ENCODE measurements around the gene TULP4.
"Not testable (repeated sequence)": the region's sequence is repeated elsewhere in the genome, so short reads cannot be mapped to it uniquely, and the experiment has no call there.

Gene TULP4

DNA sequence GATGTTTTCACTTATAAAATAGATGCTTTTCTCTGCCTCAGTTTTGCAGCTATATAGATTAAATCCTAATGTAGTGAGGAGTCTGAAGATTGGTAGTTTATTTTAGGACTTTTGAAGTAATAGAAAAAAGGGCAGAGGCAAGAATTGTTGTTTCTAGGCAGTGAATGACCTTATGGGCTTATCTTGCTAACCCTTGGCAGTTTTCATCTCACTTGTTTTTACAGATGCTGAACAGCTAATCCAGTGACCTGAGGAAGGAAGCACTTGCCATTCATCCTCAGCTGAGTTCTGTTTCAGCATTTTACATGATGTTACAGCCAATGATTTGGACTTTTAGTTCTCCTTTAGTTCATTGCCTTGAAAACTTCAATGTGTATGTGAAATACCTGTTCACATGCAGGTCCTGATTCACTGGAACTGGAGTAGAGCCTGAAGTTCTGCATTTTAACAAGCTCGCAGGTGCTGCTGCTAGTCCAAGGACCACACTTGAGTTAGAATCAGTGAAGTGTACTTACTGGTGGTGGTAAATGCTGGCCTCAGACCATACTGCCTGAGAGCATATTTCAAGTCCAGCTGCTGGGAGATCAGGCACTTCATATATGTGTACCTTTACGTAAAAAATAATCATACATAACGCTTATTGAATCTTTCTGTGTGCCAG is 86.9 kb downstream of the TULP4 start:
- no peak for DNase-seq

- no peak for DNase-seq
Measured at GRCh38 chr6:158402184-158402583, 89.9 kb downstream of the TULP4 start.

DNA sequence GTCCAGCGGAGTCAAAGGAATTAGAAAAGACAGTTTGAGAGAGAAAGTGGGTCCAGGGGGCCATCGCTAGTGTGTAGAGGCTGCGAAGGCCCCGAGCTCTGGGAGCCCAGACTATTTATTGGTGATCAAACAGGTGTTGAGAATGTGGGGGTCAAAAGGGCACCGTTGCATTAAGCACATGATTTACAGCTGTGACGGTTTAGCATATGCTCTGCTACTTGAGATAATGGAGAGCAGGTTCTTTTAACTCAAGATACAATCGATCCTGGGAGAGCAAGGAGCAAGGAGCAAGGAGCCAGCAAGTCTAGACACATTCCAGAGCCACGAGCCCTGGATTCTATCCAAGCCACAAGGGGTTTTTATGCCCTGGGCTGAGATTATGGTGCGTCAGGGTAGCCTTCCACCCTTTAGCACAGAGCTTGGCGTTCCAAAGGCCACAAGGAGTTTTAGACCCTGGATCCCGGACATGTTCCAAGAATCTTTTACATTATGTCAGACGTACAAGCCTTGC is 93.1 kb downstream of the TULP4 start:
- DNase-seq = not testable (repeated sequence)

- DNase-seq = no peak
Measured at GRCh38 chr6:158405933-158406332, 93.7 kb downstream of the TULP4 start.

DNA sequence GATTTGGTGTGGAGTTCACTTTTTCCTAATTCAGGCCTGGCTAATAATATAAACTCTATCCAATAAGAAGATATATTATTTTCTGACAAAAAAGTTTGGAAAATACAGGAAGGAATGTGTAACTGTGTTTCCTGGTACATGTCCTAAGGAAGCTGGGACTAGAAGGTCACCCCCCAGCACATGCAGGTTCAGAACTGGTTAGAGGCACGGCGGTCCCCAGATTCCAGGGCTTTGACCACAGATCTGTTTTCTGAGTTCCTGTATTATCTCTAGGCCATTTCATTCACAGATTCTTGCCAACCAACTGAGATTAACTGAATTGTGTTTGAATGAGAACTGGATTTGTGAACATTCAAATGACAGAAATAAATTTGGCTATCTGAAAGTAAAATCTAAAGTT is 94.5 kb downstream of the TULP4 start:
- no peak for DNase-seq

- DNase-seq = no peak
Measured at GRCh38 chr6:158408013-158408412, 95.7 kb downstream of the TULP4 start.

GRCh38 chr6:158408552-158409130 is 96.4 kb downstream of the TULP4 start:
- no peak for DNase-seq

DNA sequence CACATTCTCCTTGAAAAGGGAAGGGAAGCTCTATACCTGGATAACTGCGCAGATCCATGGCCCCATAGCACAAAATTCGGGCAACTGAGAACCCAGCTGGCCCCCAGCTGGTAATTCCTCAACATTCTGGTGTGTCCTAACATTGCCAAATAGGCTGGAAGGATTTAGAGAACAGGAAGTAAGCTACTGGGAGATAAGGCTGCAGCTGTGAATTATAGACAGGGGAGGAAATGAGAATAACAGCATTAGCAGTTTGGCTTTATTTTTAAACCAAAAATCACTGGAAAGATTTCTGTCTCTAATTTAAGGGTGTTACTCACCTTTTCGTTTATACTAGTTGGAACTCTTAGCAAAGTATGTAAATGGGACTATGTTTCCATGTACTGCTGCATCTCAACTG is 97.2 kb downstream of the TULP4 start:
- no peak for DNase-seq

GRCh38 chr6:158410784-158411183 is 98.5 kb downstream of the TULP4 start:
- no peak for DNase-seq

- DNase-seq = no peak
Measured at GRCh38 chr6:158411998-158412397, 99.7 kb downstream of the TULP4 start.

DNA sequence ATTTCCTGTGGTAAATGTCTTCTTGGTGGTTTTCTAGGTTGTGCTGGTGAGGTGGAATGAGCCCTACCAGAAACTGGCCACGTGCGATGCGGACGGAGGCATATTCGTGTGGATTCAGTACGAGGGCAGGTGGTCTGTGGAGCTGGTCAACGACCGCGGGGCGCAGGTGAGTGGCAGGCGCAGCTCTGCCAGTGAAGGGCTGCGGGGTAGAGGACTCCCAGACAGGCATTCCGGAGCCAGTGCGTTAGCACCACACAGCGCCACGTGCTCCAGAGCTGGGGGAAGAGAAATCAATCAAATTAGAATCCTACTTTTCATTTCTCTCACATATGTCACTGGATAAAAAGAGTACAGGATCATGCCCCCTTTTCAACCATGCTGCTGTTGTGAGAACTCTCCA is 100.8 kb downstream of the TULP4 start:
- DNase-seq = no peak

DNA sequence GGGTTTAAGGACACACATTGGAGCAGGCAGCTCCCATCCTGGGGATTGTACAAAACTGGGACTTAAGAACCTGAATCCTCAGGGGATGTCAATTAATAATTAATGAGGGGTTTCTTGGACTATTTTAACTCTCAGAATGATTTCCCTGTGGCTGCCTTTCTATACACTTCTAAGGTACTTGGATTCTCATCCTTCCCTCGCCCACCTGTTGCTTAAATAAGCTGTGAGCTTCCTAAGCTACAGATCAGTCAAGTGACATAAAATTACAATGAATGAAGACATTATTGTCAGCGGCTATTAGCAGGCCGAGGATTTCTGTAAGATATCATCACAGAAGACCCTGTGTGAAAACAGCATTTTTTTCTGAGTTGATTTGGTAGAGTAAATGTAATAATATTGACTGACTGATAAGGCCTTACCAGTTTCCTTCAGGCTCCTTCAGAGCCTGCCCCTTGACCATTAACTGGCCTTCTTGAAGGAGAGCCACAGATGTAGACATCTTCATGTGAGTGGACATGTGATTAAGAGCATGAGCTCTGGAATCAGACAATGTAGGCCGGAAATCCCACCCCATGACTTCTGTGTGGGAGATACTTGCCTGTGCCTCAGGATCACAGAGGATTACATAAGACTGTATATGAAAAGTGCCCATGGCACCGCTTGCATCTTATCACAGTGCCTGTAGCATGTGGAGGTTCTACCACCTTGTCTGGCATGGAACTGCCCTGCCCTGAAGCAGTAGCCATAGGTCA is 101.7 kb downstream of the TULP4 start:
- DNase-seq = no peak

DNA sequence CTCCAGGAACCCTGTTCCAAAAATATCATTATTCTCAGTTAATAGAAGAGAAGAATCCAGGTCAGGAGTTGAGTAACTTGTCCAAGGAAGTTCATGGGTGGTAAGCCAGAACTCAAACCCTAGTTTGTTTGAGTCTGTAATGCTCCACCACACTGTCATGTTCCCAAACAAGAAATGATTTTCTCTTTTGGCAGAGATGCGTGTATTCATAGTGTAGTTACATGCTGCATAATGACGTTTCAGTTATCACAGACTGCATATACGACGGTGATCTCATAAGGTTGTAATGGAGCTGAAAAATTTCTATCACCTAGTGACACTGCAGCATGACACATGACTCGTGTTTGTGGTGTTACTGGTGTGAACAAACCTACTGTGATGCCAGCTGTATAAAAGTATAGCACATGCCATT is 102.6 kb downstream of the TULP4 start:
- no peak for DNase-seq

GRCh38 chr6:158415666-158416065 is 103.4 kb downstream of the TULP4 start:
- DNase-seq = no peak

DNA sequence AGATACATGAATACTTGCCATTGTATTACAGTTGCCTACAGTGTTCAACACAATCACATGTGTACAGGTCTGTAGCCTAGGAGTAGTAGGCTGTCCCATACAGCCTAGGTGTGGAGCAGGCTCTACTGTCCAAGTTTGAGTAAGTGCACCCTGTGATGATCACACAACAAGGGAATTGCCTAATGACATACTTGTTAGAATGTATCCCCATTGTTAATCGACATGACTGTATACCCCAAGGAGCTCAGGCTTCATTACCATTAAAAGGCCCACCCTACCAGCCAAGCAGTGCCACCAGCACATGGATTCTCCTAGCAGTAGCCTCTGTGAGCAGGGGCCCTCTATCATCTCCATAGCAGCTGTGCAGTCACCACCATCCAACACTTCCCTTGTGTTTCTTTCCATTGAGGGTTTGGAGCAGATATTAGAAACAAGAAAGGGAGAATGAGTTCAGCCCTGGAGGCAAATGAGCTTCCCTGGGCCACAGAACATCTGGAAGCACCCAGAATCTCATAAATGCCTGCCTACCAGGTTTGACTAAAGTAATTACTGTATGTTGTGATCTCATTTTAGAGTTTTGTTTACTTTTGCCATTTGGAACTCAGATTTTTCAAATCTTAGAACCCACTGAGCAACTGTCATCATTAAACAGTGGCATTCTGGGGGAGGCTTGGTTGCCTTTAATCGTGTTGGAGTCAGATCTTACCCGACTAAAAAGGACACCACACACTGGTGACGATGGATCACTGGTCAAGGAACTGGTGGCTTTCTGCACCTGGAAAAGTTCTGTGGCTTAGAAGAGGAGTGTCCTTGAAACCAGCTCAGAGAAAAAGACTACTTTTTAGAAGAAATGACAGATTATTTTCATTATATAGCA is 104.9 kb downstream of the TULP4 start:
- DNase-seq = no peak

DNA sequence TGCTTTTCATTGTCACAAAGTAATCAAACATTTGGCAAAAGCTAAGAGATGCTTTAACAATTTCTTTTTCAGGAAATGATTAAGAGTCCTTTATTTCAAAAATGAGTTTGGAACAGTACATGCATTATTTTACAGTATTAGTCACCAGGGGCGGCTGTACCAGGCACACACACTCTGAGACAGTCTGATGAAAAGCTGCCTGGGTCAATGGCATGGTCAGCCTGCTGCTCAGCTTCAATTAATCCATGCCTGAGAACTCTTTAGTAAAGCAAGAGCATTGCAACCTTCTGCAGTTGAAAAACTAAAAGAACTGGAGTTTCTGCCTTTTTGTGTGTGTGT is 105.5 kb downstream of the TULP4 start:
- DNase-seq = no peak

DNA sequence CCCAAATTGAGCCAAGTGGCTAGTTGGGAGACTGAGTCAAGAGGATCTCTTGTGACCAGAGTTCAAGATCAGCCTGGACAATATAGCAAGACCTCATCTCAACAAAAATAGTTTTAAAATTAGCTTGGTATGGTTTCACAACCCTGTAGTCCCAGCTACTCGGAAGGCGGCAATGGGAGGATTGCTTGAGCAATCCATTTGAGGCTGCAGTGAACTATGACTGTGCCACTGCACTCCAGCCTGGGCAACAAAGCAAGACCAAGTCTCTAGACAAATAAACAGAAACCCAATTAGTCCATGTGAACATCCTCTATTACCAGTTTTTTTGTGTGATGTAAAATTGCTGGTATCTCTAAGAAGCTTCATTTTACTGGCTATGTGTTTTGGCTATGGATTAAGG is 106.2 kb downstream of the TULP4 start:
- DNase-seq = no peak

DNA sequence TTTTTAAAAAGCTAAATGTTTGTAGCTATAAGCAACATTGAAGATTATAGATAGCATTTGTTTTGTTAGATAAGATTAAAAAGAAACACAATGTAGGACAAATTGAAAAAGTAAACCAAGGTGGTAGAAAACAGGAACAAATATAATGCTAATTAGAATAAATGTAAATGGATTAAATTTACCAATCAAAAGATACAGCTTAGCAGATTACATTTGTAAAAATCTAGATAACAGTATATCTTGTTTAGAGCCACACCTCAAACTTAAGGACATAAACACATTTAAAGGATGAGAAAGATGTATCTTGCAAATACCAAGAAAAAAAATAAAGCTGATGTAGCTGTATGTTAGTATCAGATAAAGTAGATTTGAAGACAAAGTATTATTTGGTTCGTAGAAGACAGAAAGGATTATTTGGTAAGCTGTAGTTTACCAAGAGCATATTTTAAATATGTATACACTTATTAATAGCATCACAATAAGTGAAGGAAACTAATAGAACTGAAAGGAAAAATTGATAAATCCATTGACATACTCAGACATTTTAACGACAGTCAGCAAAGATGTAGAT is 107.2 kb downstream of the TULP4 start:
- no peak for DNase-seq

- no peak for DNase-seq
Measured at GRCh38 chr6:158421381-158421780, 109.1 kb downstream of the TULP4 start.

GRCh38 chr6:158422629-158423238 is 110.5 kb downstream of the TULP4 start:
- DNase-seq = no peak

DNA sequence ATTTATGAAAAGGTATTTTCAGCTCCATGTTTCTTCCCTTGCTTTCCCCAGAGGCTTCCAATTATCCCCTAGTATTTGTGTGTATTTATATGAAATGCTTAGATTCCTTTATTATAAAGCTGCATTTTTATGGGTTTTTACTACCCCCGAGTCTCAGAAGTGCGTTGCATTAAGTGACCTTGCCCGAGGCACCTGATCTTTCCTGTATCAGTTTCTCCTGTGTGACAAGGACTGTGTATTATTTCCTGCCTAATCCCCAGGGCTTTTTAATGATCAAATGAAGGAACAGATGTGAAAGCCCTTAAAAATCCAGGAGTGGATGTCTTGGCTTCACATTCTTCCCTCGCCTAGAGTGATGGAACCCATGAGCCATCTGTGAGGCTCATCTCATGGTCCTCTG is 118.8 kb downstream of the TULP4 start:
- DNase-seq = no peak

DNA sequence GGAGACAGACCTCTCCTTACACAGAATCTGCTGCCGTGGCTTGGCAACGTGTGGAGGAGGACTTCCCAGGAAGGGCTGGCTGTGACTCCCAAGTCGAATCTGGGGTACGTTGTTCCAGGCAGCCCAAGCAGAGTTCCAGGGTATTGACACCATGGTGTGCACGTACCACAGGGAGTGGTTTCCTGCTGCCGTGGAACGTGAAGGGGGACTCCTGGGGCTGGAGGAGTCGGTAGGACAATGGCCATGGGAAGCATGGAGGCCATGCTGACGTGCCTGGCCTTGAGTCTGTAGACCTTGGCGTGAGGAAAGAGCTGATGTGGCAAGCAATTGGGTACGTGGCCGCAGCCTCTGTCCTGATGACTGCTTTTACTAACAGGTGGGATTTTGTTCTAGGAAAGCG is 119.3 kb downstream of the TULP4 start:
- no peak for DNase-seq

GRCh38 chr6:158437571-158437970 is 125.3 kb downstream of the TULP4 start:
- no peak for DNase-seq
